GM03348 (cell line): ENCODE data around the gene SMIM41.
"Not testable (repeated sequence)": the region's sequence is repeated elsewhere in the genome, so short reads cannot be mapped to it uniquely, and the experiment has no call there.

Experiments
- DNase-seq: peaks from one replicate; pipeline ENCODE4 v3.0.0; 2012; ENCODE audit warnings: low spot score

The SMIM41 gene

GRCh38 chr12:52085682-52086180 lies 6.2 kb downstream of the SMIM41 start:
- DNase-seq: no peak

GRCh38 chr12:52086366-52086765 lies 6.9 kb downstream of the SMIM41 start:
- DNase-seq: peak; percentile 55

- DNase-seq: peak; percentile 2
These were observed 7.7 kb downstream of the SMIM41 start for GRCh38 chr12:52086944-52087835.

- DNase-seq: peak; percentile 3
These were observed 8.7 kb downstream of the SMIM41 start for GRCh38 chr12:52087961-52088820.

GRCh38 chr12:52089491-52089890 lies 10.0 kb downstream of the SMIM41 start:
- DNase-seq: no peak

GRCh38 chr12:52090291-52090690 lies 10.8 kb downstream of the SMIM41 start:
- peak; percentile 1 for DNase-seq

- DNase-seq: no peak
These were observed 11.6 kb downstream of the SMIM41 start for GRCh38 chr12:52091061-52091460.

- no peak for DNase-seq
These were observed 12.4 kb downstream of the SMIM41 start for GRCh38 chr12:52091869-52092268.

GRCh38 chr12:52093346-52093745 lies 13.8 kb downstream of the SMIM41 start:
- no peak for DNase-seq

- no peak for DNase-seq
These were observed 17.0 kb downstream of the SMIM41 start for GRCh38 chr12:52096332-52097044.

- no peak for DNase-seq
These were observed 17.7 kb downstream of the SMIM41 start for GRCh38 chr12:52097045-52097666.

GRCh38 chr12:52104431-52105089 lies 25.1 kb downstream of the SMIM41 start:
- not testable (repeated sequence) for DNase-seq

- not testable (repeated sequence) for DNase-seq
These were observed 37.0 kb downstream of the SMIM41 start for GRCh38 chr12:52116222-52117125.

GRCh38 chr12:52117806-52118475 lies 38.4 kb downstream of the SMIM41 start:
- not testable (repeated sequence) for DNase-seq

GRCh38 chr12:52119398-52120254 lies 40.1 kb downstream of the SMIM41 start:
- DNase-seq: peak; percentile 55

GRCh38 chr12:52120951-52121823 lies 41.7 kb downstream of the SMIM41 start:
- DNase-seq: peak; percentile 1

- DNase-seq: peak; percentile 86
These were observed 42.5 kb downstream of the SMIM41 start for GRCh38 chr12:52121824-52122539.
